Mesenteric fat pad (tissue), 1 donor: ENCODE data around the gene NCBP1. TPM values are rescaled to one million over a fixed set of nuclear protein-coding genes. Genes with fewer than 3 reads are reported as not detected.
"Not testable (repeated sequence)": the region's sequence is repeated elsewhere in the genome, so short reads cannot be mapped to it uniquely, and the experiment has no call there.

Source experiments
- DNase-seq: peaks from one replicate; pipeline ENCODE4 v3.0.0-alpha.2; 2020; ENCODE audit warnings: low spot score
- long read RNA-seq: library from polyadenylated mRNA; unstranded; transcript quantifications from one replicate; pipeline ENCODE4 v2.0.0, GENCODE V29; 2020
- total RNA-seq: library from RNA; stranded (reverse); fragmentation: NEBNext Ultra II Directional; extraction: Animal tissue kit (Norgen Biotek cat#: 25700); gene quantifications from one replicate; pipeline ENCODE4 v1.2.1, GENCODE V29; 2021
- donor health status: DM: yes; HTN: yes; CAD: no.

The NCBP1 gene, protein sequence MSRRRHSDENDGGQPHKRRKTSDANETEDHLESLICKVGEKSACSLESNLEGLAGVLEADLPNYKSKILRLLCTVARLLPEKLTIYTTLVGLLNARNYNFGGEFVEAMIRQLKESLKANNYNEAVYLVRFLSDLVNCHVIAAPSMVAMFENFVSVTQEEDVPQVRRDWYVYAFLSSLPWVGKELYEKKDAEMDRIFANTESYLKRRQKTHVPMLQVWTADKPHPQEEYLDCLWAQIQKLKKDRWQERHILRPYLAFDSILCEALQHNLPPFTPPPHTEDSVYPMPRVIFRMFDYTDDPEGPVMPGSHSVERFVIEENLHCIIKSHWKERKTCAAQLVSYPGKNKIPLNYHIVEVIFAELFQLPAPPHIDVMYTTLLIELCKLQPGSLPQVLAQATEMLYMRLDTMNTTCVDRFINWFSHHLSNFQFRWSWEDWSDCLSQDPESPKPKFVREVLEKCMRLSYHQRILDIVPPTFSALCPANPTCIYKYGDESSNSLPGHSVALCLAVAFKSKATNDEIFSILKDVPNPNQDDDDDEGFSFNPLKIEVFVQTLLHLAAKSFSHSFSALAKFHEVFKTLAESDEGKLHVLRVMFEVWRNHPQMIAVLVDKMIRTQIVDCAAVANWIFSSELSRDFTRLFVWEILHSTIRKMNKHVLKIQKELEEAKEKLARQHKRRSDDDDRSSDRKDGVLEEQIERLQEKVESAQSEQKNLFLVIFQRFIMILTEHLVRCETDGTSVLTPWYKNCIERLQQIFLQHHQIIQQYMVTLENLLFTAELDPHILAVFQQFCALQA
- 21.3 TPM for total RNA-seq
- long read RNA-seq, full-length matches to known transcripts, result 24 of 42 reads
- long read RNA-seq, partial matches to known transcripts, result 6 of 42 reads
- long read RNA-seq, other reads (novel, unspliced or antisense), result 12 of 42 reads

DNA sequence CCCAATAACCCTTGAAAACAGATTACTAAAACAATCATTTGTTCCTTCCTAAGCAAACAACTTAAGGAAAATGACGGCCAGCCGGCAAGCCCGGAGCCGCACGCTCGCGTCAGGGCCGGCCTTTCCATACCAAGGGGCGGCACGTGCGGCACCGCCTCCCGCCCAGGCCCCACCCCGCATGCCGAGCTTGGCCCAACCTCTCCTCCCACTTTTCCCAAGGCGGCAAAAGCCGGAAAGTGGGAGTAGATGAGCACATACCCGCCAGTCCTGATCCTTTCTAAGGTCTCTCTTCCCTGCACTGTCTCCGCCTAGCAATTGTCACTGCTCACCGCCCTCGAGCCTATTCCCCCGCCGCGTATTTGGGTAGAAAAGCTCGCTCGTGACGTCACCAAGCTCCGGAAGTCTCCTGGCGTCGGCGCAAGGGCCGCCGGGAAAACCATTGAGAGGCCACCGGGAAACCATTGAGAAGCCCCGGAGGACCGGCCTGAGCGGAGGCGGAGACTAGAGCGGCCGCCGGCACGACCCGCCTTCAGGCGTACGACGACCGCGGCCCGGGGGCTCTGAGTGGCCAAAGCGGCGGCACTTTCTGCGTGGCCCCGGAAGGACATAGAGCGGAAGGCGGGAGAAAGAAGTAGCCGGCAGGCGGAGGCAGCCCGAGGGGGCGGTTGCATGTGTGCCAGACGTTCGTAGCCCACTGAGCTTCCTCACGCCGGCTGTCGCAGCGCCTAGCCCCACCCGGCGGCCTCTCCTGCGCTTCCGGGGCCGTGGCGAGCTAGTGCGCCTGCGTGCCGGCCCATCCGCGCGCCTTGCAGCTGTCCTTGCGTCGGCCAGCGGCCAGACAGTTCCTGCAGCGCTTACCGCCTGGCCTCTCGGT lies at the start of gene NCBP1, which contains the start of gene TSTD2:
Gene NCBP1 (plus strand): TSS at position 837 of the 874 bp plus-strand sequence. CDS start 61 bp downstream, outside the sequence.
Gene TSTD2 (minus strand): TSS at position 384 of the 874 bp plus-strand sequence. CDS start 5,806 bp downstream, outside the sequence.
- peak; percentile 98 for DNase-seq

DNA sequence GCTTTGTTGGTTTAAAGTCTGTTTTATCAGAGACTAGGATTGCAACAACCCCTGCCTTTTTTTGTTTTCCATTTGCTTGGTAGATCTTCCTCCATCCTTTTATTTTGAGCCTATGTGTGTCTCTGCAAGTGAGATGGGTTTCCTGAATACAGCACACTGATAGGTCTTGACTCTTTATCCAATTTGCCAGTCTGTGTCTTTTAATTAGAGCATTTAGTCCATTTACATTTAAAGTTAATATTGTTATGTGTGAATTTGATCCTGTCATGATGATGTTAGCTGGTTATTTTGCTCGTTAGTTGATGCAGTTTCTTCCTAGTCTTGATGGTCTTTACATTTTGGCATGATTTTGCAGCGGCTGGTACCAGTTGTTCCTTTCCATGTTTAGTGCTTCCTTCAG lies 48.8 kb upstream of the NCBP1 start:
- not testable (repeated sequence) for DNase-seq

DNA sequence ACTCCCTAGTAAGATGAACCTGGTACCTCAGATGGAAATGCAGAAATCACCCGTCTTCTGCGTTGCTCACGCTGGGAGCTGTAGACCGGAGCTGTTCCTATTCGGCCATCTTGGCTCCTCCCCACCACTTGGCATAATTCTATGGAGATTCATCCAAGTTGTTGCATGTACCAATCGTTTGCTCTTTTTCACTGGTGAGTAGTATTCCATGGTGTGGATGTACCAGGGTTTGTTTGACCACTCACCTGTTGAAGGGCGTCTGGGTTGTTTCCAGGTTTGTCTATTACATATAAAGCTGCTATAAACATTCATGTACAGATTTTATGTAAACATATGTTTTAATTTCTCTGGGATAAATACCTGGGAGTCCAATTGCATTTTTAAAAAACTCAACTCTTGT lies 46.7 kb upstream of the NCBP1 start:
- DNase-seq, result peak; percentile 4

DNA sequence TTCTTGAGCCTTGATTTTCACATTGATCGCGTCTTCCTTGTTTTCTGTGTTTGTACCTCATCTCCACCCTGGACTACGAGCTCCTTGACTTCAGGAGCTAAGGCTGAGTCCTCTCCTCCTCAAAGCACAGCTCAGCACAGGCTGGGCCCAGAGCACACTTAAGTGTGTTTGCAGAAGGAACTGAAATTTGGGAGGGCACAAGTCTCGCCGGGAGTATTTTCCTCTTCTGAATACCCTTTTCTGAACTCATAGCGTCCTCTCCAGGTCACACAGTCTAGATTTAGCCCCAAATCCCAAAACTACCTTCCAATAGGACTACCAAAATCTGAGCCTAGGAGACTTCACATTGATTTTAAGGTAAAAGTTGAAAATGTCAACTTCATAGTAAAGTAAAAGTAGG lies 42.1 kb upstream of the NCBP1 start:
- no peak for DNase-seq

DNA sequence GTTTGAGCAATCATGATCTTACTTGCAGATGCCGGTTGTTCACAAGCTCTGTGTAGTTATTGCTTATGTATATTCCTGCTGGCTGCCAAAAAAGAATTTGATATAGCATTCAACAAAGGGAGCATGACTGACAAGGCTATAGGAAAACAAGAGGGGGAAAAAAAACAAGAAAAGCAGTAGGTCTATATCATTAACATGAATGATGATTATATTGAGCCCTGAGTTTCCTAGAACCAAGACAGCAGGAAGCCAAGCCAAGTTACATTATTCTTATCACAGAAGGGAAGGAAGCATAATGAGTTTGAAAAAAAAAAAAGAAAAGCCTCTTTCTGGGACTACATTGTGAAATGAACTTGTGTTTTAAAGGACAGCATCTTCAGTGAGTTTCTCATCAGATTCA lies 41.5 kb upstream of the NCBP1 start:
- DNase-seq, result no peak

DNA sequence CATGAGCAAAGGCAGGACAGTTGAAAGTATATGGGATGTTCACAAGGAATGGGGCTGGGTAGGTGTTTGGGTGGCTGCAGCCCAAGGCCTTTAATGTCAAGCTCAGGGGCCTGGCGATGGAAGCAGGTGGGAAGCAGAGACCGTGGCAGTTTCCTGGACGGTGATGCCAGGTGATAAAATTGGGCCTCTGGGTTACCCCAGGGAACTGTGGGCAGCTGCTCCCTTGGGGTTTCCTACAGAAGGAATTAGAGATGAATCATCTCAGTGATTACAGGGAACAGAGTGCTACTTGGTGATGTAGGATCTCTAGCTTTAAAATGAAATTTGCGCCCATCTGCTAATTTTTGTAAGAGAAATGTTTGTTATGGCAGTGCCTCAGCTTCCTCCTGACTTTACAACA lies 39.7 kb upstream of the NCBP1 start:
- DNase-seq, result peak; percentile 55

DNA sequence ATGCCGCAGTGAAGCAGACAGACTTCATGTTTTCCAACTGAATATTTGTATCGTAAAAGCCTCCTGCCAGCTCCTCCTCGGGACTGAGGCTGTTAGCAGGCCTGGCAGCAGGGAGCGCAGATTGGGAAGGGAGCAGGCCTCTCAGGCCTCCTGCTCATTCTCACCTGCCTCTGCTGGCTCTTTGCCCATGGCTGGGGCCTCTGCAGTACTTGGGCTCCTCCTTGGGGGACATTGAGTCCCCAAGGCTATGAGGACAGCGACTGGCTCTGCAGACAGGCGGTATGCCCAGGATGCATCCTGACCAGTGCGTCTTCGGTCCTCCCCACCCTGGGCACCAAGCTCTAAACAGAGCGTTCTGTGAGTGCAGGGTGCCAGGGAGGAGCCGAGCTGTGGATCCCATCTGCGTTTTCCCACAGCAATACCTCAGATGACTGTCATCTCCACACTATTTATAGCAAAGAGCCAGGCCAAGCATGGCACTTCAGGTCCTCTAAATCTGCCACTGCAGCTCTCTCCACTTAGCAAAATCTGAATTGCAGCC lies 39.2 kb upstream of the NCBP1 start:
- peak; percentile 87 for DNase-seq

DNA sequence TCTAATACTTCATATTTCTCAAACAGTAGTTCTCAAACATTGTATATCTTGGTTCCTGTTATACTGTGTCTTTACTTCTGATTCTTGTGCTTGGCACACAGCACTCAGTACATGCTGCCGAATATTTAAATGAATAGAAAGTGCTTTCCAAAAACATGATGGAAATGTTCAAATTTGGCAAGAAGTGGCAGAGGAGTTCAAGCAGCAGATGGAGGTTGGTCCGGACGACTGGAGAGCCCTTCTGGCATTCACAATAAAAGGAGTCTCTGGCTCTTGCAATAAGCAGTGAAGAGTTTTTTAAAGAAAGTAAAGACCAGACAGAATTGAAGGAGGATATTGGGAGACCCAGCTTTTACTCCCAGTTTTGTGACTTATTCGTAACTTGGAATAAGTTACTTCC lies 36.7 kb upstream of the NCBP1 start:
- DNase-seq, result no peak

DNA sequence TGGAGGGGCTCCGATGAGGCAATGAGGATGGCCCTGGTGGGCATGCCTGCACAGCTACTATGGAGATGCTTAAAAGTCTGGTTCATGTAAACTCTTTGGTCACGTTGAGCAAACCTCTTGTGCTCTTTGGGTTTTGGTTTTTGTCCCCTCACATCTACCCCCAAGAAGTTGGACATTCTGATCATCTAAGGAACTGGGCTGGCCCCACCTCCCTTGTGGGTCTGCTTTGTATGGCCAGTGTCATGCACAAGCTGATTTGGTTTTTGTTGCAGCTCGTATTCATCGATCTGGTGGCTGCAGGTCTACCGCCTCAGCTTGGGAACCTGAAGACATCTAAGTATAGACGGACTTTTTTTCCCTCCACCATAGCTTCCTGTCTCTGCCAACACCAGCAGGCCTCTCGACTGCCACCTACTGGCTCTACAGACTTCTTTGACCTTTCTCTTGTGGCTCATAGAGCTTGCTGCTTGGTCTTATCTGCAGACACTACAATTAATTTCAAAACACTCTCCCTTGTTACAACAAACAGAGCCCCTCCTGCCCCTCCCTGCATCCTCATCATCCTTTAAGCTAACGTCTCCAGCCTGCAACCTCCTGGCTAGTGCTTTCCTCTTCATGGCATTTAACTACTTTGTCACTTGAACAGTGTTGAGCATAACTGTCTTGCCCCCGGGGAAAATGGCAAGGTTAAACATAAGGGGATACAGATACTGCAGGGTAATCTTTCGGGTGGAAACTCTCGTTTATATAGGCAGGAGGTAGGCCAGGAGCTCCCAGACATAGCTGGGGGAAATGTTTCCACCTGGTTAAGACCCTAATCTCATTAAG lies 34.9 kb upstream of the NCBP1 start:
- no peak for DNase-seq

DNA sequence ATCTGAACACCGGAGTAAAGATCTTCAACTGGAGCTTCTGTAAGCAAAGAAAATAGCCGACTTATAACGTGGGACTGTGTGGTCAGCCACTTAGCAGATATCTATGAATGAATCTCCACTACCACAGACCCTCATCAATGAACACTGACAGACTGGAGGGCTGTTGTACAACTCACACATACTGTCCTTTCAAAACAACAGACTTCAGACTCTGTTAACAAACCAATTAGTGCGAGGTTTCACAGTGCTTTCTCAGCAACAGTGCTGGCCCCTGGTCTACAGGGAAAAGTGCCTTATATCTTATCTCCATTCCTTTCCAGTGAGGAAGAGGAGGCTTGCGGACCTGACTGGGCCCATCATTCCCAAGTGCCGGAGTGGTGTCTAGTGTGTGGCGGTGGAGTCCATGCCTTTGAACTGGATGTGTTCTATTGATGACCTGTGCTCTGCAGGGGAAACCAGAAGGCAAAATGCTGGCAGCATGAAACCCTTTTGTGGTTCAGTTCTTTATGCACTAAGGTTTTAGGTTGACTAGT lies 34.2 kb upstream of the NCBP1 start:
- no peak for DNase-seq

DNA sequence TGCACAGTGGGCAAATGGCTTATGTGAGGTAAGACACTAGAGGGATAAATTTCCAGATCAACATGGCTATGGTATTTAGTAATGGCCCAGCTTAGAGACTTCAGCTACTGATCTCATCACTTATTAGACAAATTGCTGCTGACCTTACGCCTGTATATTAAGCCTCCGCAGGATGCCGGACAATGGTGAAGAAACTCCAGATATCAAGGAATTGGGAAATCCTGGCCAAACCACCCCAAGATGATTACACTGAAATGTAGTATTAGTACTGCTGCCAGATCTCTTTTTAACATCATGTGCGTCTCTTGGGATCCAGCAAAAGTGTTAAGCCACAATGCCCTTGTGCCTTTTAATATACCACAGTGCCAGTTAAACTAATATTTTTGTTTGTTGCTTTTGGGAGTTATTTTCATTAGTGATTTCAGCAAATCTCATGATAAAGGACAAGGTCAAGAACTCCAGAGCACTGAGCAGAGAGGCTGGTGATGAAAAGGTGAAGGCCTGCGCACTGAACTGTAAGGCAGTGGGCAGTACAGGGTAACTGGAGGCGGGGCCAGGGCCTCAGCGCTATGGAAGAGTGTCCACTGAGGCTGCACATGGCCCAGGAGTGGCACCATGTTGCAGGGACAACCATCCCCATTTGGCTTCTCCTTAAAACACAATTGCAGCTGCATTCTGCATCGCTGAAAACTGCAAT lies 32.9 kb upstream of the NCBP1 start:
- DNase-seq, result no peak

DNA sequence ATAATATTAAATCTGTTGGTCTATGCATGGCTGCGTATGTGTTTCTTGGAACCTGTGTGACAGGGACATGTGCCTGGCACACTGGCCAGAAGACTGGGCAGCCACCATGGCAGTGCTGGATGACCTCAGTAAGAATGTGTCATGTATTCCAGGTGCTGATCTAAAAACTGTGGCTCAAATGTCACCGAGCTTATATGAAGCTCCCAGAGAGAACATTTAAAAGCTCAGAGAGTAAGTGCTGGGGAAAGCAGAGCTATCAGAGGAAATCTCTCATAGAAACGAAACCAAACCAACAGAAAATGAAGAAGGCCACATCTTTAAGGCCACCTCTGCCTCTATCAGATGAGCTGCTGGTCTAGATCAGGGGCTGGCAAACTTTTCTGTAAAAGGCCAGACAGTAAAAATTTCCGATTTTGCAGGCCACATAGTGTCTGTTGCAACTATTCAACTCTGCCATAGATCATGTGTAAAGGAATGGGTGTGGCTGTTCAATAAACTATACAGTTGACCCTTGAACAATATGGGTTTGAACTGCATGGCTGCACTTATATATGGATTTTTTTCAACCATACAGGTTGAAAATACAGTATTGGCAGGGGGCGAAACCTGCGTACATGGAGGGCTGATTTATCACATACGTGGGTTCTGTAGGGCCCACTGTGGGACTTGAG lies 32.3 kb upstream of the NCBP1 start:
- DNase-seq, result no peak

DNA sequence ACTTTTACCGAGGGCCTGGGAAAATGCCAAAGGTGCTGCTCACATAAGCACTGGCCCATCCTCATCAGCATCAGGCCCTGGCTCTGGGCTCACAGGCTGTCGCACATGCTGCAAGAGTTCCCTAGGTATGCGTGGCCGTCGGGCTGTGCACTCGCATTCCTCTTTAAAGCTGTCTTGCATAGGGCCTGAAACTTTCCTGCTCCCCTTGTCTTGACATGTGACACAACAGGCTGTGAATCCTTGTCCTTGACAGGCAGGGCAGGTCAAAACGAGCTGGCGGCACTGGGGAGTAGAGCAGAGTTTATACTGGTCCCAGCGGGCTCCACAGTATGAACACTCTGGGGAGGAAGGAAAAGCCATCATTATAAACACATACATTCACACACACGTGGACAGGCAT lies 31.2 kb upstream of the NCBP1 start:
- DNase-seq, result no peak

DNA sequence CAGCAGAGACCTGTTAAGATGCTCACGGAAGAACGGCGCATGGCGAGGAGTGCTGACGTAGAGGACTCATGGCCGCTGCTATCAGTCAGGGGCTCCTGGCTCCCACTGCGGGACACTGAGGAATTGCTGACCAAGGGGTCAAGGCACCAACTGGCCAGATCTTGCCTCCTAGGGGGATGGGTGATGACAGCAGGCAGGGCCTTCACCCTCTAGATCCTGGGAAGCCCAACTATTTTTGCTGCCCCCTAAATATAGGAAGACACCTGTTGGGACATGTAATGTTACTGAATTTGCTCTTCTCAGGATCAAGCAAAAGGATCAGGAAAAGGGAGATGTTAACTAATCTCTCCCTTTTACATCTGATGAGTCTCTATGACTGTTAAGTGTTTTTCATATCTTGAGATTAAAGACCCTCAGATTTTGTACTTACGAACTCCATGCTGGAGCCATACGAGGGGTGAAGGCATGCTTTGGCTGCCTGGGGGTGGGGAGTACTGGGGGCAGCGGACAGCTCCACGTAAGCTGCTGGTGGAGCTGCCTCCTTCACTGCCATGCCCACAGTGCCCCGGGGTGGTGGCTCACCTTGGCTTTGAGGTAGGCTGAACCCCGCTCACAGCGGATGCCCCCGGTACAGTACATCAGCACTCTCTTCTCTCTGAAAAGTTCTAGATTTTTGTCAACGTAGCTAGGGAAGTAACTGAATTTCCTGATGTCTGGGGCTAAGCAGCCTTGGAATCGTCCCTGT lies 28.5 kb upstream of the NCBP1 start:
- no peak for DNase-seq

DNA sequence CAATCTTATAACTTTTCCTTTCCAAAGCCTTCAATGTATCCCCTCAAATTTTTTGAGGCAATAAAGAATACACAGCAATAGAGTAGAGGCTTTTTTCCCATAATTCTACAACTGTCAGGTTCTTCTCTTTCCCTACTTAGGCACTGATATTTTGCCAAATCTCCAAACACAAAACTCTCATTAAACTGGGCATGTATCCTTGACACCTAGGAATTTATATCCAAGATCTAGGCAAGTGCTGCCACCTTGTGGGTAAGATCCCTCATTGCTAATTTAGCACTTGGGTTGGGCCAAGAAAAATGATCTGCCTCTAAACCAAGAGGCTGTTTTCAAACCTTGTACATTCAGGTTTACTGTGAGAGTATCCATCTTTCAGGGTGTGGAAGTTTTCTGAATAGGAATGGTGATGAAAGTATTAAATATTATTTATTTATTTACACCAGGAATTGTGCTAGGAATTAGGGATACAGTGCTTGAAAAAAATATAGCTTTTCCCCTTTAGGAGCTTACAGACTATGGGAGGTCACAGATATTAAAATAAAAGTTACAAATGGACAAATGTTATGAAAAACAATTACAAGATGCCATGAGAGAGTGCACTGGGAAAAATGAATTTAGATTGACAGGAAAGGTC lies 18.1 kb upstream of the NCBP1 start:
- no peak for DNase-seq

DNA sequence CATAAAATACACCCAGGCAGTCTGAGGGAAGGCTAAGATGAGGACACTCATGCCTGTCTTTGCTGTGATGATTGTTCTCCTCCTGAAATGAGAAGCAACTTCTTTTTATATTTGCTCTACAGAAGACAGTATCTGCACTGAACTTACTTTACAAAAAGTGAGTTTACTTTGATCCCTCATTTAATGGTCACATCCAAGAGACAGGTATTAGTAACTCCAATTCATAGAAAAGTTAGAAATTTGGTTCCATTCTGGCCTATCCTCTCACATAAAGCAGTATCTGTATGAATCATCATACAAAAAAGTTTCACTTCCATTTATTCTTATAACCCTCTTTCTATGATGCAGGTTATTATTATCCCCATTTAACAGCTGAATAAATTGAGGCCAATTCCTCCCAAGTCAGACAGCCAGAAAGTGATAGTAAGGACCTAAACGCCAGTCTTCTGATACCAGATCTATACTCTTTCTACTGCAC lies 15.6 kb upstream of the NCBP1 start:
- DNase-seq, result no peak

DNA sequence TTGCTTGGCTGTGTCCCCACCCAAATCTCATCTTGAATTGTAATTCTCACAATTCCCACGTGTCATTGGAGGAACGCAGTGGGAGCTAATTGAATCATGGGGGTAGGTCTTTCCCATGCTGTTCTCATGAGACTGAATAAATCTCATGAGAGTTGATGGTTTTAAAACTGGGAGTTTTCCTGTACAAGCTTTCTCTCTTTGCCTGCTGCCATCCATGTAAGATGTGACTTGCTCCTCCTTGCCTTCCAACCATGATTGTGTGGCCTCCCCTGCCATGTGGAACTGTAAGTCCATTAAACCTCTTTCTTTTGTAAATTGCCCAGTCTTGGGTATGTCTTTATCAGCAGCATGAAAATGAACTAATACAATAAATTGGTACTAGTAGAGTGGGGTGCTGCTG lies 13.6 kb upstream of the NCBP1 start:
- DNase-seq, result not testable (repeated sequence)
